Activated CD4-positive, alpha-beta T cell treated with anti-CD3 and anti-CD28 coated beads for 4 hours (primary cell): ENCODE results near the gene HORMAD2.
A peak's percentile ranks its signal among the peaks of the same experiment; 100 is the strongest.
"Not testable (repeated sequence)": the region's sequence is repeated elsewhere in the genome, so short reads cannot be mapped to it uniquely, and the experiment has no call there.

Experiments
- DNase-seq, 2 donors: peaks; one replicate each; pipeline ENCODE4 v3.0.0-alpha.2; 2020

HORMAD2 gene

DNA sequence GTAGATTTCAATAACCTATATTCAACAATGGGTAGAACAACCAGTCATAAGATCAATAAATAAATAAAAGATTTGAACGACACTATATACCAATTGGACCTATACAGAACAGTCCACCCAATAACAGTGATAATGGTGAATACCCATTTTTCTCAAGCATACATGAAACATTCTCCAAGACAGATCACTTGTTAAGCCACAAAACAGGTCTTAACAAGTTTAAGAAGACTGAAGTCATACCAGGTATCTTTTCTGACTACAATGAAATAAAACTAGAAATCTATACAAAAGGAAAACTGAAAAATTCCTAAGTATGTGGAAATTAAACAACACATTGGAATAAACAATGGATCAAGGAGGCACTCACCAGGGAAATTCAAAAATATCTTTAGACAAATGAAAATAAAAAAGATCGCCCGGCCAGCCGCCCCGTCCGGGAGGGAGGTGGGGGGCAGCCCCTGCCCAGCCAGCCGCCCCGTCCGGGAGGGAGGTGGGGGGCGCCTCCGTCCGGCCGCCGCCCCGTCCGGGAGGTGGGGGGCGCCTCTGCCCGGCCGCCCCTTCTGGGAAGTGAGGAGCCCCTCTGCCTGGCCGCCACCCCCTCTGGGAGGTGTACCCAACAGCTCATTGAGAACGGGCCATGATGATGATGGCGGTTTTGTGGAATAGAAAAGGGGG lies 20.8 kb upstream of the HORMAD2 start:
- DNase-seq = not testable (repeated sequence)

DNA sequence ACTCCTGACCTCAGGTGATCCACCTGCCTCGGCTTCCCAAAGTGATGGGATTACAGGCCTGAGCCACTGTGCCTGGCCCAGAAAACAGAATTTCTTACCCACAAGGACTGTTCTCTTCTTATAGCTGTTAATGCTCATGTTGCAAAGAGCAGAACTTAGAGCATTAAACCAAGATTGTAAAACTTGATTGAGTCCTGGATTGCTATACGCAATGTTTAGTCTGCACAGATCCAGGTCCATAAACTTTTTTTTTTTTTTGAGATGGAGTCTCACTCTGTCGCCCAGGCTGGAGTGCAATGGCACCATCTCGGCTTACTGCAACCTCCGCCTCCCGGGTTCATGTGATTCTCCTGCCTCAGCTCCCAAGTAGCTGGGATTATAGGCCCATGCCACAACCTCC lies 19.2 kb upstream of the HORMAD2 start:
- DNase-seq = not testable (repeated sequence)

DNA sequence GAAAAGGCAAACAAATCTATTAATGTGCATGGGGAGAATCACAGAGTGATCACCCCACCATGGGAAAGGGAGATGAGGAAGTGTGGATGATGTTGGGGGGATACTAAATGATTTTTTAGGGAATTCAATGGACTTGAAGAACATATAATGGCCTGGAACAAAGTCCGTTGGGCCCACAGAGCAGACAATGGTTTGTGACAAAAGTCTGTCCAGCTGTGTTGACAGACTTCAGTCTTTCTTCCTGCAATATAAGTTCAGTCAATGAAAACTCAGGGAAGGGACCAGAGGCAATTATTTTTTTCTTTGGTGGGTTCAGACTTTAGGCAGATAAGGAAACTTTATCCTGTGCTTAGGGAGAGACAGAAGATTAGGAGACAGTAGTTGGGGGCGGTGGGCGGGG lies 18.0 kb upstream of the HORMAD2 start:
- DNase-seq = no peak

- no peak for DNase-seq
Measured at GRCh38 chr22:30062950-30063349, 17.3 kb upstream of the HORMAD2 start.

- no peak for DNase-seq
Measured at GRCh38 chr22:30064172-30064571, 16.1 kb upstream of the HORMAD2 start.

GRCh38 chr22:30073743-30074142 lies 6.5 kb upstream of the HORMAD2 start:
- DNase-seq = no peak

DNA sequence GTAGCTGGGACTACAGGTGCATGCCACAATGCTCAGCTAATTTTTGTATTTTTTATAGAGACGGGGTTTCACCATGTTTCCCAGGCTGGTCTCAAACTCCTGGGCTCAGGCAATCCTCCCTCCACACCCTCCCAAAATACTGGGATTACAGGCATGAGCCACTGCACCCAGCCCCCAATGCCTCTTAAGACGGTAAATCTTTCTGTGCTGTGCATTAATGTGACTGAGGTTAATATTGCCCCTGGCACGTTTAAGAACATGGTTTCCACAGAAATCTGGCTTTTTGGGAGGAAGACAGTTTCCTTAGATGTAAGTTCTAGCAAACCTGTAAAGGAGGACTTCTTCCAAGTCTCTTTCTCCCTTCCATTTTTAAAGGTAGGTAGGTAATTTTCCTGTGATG lies 6.1 kb upstream of the HORMAD2 start:
- no peak for DNase-seq

DNA sequence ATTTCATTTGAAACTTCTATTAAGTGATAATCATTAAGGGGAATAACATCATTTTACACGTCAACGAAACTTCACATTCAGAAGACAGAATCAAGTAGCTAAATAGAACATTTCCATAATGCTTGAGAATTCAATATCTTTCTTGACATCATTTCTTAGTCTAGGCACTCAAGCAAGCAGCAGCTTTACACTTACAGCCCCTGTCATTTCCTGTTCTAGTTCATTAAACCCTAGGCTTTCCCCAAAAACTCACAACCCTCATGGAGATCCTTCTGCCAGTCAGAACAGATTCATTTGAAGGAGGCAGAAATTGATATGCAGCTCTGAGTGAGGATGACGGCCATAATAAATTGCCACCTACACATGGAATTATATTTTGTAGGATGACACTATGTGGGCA lies 5.3 kb upstream of the HORMAD2 start:
- no peak for DNase-seq

GRCh38 chr22:30077279-30077880 lies 2.9 kb upstream of the HORMAD2 start:
- DNase-seq = no peak

- peak in 1 of 2 donors; percentile 15 for DNase-seq
Measured at GRCh38 chr22:30078320-30079311, 1.6 kb upstream of the HORMAD2 start.

DNA sequence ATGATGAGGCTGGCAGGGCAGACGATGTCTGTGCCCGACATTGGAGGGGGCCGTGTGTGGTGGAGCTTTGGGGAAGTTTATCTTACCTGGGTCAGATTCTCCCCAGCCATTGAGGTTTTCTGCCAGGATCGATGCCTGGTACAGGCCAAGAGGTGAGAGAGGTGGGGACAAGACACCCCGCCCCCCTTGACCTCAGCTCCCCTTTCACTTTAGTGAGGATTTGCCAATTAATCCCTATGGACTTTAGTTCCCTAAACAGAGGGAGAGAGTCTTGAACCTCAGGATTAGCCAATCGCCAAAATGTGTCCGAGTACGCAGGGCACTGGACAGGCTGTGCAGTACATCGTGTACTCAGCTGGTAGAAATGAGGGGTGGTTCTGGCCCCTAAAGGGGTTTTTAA lies 541 bp downstream of the HORMAD2 start:
- DNase-seq = no peak

- no peak for DNase-seq
Measured at GRCh38 chr22:30086496-30086895, 6.2 kb downstream of the HORMAD2 start.

GRCh38 chr22:30087037-30087436 lies 6.8 kb downstream of the HORMAD2 start:
- DNase-seq = not testable (repeated sequence)

DNA sequence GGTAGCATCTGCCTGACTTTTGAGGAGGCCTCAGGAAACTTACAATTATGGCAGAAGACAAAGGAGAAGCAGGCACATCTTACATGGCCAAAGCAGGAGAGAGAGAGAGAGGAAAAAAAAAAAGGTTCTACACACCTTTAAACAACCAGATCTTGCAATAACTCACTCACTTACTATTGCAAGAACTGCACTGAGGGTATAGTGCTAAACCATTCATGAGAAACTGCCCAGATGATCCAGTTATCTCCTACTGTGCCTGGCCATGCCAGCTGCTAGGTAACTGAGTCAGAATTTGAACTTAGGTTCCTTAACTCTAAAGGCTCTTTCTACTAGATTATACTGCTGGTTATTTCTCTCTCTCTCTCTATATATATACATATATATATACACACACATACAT lies 7.3 kb downstream of the HORMAD2 start:
- no peak for DNase-seq

GRCh38 chr22:30088468-30088867 lies 8.2 kb downstream of the HORMAD2 start:
- DNase-seq = no peak

DNA sequence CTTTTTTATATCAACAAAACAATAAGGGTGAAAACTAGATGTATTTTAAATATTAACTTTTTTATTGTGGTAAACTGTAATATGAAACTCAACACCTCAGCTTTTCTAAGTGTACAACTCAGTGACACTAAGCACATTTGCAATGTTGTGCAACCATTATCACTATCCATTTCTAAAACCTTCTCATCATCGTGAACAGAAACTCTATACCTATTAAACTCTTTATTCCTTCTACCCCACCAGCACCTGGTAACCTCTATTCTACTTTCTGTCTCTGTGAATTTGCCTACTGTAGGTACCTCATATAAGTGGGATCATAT lies 9.4 kb downstream of the HORMAD2 start:
- DNase-seq = no peak

- DNase-seq = no peak
Measured at GRCh38 chr22:30092686-30093085, 12.4 kb downstream of the HORMAD2 start.

GRCh38 chr22:30094804-30095203 lies 14.5 kb downstream of the HORMAD2 start:
- no peak for DNase-seq

GRCh38 chr22:30097861-30098260 lies 17.6 kb downstream of the HORMAD2 start:
- no peak for DNase-seq

- DNase-seq = not testable (repeated sequence)
Measured at GRCh38 chr22:30100770-30101169, 20.5 kb downstream of the HORMAD2 start.

GRCh38 chr22:30104501-30105156 lies 24.4 kb downstream of the HORMAD2 start:
- no peak for DNase-seq

DNA sequence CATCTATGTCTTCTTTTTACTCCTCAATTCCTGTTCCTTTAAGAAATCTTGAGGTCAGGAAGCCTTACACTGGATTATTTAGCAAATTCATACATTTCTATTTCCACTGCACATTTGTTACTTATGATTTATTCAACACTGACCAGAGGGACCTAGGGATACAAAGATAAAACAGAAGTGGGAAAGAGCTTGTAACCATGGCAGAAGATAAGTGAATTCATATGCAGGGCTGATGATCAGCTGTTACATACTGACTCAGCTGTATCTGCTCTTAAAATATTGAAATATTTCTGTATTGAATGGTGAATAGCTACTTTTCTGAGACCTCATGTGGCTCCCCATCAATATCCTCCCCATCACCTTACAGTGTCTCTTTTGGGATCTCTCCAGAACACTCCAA lies 25.2 kb downstream of the HORMAD2 start:
- no peak for DNase-seq

GRCh38 chr22:30113494-30113893 lies 33.2 kb downstream of the HORMAD2 start:
- no peak for DNase-seq
